GM19455 (cell line): ENCODE measurements around the gene TADA3.
A peak's percentile ranks its signal among the peaks of the same experiment; 100 is the strongest.
"Not testable (repeated sequence)": the region's sequence is repeated elsewhere in the genome, so short reads cannot be mapped to it uniquely, and the experiment has no call there.

ENCODE experiments used
- ATAC-seq: cut with Tn5 transposase; IDR thresholded peaks from one replicate; pipeline ENCODE4 v1.9.1; 2021; ENCODE audit not compliant: unreplicated experiment

The TADA3 gene

DNA sequence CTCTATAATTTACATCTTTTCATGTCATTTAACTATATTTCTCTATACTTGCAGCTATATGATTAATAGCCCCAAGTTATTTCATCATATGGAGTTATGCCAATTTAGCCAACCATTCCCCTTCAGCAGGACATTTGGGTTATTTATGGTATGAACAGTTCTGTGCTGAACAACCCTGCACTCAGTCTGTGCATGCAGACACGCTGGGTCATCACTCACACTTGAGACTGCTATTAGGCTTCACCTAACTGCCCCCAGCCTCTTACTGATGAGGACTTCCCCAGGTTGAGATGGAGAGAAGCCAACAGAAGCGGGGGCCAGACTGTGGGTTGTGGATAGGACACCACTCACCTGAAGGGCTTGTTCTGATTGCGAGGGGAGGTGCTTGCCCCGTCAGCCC lies 7.3 kb downstream of the TADA3 start:
- ATAC-seq: no peak

DNA sequence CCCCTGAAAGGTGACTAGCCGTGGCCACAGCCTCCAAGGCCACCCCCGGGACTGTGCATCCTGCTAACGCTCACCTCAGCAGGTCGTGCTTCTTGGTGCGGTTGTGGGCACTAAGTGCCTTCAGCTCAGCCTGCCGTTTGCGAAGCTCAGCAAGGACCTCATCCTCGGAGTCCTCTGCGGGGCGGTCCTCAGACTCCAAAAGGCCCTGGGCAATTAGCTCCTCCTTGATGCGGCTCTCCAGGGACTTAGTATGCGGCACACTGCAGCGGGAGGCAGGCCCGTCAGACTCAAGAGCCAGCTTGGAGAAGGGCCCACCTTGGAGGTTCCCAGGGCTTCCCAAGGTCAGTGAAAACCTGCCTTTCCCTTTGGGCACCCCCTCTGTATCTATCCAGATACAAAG lies 8.3 kb downstream of the TADA3 start:
- no peak for ATAC-seq

DNA sequence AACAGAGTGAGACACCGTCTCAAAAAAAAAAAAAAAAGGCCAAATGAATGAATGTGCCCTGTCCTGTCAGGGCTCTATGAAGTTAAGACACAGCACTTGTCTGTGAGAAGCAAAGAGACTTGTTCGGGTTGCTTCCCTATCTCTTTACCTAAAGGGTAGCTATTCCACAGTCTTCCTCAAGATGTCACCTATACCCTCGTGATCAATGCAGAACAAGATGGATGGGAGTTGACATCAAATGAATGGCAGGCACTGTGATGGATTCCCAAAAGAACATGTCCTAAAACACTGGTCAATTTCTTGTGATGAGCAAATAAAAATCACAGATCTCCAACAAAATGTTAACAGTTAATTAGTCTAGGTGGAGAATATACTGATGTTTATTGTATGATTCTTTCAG lies 9.5 kb downstream of the TADA3 start:
- no peak for ATAC-seq

DNA sequence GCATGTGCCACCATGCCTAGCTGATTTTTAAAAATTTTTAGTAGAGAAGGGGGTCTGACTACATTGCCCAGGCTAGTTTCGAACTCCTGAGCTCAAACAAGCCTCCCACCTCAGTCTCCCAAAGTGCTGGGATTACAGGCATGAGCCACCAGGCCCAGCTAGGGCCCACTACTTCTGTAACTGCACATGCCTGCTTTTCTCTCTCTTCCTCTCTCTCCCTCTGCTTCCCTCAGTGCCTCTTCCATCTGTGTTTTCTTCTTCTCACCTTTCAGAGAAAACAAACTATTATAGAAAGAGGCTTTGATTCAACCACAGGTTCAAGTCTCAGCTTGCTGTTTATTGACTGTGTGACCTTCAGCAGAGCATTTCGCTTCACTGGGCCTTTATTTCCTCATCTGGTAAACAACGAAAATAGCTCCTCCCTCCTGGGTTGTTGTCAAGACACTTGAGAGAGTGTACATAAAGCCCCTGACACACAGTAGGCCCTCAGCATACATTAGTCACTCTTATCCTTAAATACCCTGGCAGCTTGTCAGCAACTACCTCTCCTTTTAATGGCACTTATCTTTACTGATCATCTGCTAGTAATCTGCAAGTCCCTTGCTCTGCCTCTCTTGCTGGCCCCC lies 10.2 kb downstream of the TADA3 start:
- no peak for ATAC-seq

DNA sequence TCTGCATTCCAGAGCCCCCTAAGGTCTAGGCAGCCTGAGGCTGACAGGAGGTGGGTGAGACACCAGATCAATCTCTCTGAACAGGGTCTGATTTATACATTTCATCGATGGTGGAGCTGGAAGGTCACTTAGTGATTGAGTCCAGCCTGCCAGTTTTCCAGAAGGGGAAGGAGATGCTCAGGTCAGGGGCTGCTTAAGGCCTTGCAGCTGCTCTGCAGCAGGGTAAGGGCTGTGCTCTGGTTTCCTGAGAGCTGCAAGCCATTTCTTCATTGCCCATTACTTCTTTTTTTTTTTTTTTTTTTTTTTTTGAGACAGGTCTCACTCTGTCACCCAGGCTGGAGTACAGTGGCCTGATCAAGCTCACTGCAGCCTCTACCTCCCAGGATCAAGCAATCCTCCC lies 10.7 kb downstream of the TADA3 start:
- no peak for ATAC-seq

DNA sequence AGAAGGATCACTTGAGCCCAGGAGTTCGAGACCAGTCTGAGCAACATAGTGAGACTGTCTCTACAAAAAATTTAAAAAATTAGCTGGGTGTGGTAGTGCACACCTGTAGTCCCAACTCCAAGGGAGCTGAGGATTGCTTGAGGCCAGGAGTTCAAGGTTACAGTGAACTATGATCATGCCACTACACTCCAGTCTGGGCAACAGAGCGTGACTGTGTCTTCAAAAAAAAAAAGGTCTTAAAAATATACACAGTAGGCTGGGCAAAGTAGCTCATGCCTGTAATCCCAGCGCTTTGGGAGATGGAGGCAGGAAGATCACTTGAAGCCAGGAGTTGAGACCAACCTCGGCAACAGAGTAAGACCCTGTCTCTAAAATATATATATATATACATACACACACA lies 11.4 kb downstream of the TADA3 start:
- no peak for ATAC-seq

DNA sequence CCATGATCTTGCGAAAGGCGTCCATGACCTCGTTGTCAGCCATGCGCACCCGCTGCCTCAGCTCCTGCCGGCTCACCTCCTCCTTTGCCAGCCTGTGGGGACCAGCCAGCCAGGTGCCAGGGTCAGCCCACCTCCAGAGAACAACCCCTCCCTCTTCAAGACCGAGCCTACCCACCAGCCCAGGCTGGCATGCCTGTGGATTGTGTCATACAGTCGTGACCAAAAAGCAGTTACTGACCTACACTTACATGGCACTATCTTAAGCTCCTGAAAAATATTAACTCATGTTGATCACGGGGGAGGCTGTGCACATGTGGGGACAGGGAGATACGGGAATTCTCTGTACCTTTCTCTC lies 11.8 kb downstream of the TADA3 start:
- ATAC-seq: no peak

DNA sequence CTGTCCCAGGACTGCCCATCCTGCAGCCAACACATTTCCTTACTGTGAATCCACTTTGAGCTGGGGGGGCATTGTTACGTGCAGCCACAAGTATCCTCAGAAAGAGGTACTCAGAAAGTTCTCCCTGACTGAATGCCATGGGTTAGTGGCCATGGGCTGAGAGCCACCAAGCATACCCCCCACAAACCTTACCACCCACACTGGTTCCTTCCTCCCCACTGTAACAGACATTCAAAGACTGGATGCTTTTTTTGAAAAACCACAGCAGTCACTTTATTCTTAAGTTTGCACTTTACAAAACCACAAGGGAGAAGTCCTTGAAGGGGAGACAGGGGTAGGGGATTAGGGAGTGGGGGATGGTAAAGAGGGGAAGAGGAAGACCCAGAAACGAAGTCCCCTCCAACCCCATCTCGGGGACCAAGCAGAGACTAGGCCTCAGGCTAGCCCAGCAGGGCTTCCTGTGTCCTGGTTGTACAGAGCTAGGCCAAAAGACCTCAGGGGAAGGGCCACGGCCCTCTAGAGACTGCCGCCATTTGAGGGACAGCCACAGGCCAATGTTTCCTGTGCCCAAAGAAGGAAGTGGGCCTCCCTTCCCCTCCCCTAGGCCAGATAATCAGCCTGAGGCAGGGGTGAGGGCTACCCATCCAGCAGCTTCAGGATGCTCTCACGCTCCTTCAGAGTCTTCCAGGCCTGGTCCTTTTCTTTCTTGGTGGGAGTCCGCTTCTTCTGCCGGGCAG lies 12.4 kb downstream of the TADA3 start:
- ATAC-seq: no peak

DNA sequence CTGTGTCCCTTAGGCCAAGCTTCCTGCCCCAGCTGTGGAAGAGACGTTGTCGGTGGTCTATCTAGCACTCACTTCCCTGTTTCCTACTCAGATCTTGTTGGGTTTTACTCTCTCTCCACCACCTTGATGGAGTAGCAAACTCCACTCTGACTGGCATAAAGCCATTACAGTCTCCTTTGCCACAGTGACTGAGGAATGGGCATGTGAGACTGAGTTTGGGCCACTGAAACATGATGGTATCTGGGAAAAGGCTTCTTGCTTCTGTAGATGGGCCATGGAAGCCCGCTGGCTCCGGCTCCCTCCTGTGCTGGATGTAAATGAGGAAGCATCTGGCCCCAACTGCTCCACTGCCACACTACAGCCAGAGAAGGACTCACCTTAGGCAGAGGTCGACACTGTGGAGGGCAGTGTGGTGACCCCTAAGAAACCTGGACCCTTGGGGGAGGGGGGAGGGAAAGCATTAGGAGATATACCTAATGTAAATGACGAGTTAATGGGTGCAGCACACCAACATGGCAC lies 13.1 kb downstream of the TADA3 start:
- ATAC-seq: no peak

DNA sequence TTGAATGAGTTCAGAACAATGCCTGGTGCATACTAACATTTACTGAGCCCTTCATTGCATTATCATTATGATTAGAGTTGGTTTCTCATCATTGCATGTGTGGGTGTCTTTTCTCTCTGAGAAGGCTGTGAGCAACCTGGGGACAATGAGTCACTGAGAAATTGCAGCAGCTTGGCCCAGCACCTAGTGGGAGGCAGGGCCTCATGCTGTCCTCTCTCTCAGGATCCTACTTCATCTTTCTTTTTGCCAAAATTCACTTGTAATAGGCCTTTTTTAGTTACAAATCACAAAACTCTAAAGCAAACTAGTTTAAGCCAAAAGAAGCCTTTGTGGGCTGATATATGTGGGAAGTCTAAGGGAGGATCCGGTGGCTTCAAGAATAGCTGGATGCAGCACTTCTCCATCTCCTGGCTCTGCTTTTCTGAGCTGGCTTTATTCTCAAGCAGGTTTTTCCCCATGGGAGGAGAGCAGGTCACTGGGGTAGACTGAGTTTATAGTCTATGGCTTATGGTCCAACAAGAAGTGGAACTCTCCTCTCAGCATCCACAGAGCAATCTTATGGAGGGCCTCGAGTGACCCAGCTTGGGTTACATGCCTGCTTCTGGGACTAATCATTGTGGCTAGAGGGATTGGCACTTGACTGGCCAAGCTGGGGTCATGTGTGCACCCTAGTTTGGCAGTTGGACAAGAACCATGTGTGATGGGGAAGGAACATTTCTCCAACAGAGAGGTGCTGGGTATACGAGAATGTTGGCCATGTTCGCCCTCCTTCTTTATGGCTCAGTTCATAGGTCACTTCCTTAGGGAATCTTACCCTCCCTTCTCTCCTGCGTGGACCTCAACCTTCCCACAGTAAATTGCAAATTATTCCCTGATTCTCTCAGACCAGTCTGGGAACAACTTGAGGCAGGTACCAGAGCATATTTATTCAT lies 13.9 kb downstream of the TADA3 start:
- no peak for ATAC-seq

DNA sequence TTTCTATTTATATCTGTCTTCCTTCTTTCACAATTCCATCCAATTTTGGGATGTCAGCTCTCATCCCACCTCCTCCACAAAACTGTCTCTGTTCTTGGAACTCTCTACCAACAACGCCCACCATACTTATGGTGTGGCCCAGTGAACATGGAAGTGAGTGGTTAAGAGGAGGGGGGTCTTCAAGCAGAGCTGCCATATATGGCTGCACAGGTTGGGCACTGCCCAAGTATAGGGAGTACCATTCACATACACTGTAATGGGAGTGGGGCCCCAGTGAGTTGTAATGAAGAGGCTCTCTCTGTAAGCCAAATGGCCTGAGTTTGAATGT lies 14.6 kb downstream of the TADA3 start:
- ATAC-seq: no peak

DNA sequence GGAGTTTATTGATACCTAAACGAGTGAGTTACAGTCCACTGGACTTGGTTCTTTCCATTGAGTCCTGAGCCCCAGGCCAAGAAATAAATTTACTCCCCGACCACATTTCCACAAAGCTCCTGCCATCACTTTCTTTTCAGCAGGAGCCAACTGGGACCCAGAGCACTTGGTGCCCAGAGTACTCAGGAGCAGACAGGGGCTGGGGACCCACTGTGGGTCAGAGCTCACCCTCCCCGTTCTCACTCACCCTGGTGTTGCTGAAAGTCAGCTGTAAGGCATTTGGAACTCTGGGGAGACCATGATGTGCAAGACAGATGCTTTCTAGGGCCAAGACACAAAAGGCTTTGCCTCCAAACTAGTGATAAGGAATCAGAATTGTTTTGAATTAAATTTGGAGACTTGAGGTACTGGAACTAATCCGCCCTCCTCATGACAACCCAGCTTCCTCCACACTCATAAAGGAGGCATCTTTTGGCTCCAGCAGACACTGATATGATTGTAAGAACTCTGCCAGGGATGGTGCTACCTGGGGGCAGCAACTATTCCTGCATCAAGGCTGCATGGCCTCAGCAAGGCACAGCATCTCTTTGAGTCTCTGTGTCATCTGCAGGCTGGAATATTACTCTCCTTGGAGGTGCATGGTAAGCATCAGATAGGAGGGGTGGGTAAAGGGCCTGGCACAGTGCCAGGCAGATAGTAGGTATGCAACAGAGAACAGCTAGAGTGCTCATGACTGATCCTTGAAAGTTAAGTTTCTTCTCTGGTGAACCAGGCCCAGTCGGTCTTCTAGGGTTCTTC lies 15.2 kb downstream of the TADA3 start:
- no peak for ATAC-seq

DNA sequence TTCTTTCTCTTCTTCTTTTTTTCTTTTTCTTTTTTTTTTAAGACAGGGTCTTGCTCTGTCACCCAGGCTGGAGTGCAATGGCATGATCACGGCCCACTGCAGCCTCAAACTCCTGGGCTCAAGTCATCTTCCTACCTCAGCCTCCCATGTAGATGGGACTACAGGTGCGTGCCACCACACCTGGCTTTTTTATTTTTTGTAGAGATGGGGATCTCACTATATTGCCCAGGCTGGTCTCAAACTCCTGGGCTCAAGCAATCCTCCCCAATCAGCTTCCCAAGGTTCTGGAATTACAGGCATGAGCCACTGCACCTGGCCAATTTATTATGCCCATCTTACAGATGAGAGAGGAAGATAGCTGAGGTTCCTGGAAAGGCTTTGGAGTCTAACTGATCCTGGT lies 21.3 kb downstream of the TADA3 start:
- not testable (repeated sequence) for ATAC-seq

DNA sequence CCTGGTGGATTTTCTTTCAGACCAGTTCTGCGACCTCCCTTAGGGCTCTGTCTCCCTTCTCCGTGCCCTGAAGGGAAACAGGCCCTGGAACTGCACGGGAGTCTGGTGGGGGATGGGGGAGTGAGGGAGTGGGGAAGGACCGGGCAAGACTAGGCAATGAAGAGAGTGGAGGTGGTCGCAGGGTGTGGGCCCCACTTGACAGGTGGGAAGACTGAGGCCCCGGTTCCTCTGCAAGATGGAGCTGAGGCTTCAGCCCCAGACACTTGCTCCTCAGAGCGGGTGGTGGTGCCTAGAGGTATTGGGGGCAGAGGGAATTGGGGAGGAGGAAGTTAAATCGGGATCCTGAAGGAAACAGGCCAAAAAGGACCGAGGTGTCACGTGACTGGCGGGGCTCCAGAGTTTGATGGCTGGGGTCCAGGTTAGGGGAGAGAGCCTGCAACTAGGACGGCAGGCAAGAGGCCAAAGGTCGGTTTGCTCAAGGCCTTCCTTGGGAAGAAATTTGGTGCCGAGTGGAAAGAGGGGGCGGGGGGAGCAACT lies 21.9 kb downstream of the TADA3 start:
- ATAC-seq: no peak

DNA sequence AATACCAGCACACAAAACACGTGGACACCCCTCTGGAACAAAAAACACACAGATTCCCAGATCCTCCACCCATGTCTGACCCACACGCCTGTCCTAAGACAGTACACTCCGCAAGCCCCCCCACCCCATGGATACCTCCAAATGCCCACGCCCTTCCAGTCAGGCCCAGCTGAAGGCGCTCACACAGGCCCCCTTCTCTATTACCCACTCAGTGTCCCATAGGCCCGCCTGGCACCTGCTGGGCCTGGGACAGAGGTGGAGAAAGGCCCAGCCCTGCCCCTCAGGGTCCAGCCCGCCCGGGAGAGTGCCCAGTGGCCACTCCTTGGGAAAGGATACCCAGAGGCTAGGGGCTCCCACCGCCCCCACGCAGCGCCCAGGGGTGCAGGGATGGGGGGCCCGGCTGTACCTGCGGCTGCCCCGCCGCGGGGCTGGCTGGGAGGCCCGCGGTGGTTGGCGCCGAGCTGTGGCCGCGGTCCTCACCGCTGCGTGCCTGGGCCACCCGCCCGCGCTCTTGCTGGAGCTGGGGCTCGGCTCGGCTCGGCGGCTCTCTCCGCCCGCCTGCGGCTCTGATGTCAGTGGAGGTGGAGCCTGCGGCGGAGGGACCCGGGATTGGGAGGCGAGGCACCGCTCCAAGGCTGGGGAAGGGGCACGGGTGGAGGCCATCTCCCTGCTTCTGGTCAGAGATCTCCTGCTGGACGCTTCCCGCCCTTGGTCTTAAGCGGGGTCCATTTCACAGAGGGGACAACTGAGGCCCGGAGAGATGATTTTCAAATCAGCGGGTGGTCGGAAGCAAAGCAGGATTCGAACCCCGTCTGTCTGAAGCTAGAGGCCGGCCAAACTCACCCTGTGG lies 22.6 kb downstream of the TADA3 start, which contains the start of gene CAMK1:
Gene CAMK1 (minus strand): TSS at position 522 of the 850 bp plus-strand sequence. CDS start 2,198 bp downstream, outside the sequence.
- ATAC-seq: peak; percentile 86

DNA sequence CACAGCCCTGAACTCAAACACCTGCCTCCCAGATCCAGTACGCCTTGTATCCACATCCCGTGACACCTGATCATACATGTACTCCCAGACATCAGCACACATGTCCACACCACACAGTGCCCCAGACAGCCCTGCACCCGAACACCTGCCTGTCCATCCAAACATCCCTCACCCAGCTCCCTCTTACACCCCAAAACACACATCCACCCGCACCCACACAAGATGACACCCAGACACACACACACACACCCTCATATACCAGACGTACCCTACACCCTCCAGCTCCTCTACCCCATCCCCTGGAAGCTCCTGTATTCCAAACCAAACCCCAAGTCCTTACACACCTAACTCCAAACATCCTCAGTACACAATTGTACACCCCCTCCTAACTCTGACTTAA lies 23.3 kb downstream of the TADA3 start:
- no peak for ATAC-seq

DNA sequence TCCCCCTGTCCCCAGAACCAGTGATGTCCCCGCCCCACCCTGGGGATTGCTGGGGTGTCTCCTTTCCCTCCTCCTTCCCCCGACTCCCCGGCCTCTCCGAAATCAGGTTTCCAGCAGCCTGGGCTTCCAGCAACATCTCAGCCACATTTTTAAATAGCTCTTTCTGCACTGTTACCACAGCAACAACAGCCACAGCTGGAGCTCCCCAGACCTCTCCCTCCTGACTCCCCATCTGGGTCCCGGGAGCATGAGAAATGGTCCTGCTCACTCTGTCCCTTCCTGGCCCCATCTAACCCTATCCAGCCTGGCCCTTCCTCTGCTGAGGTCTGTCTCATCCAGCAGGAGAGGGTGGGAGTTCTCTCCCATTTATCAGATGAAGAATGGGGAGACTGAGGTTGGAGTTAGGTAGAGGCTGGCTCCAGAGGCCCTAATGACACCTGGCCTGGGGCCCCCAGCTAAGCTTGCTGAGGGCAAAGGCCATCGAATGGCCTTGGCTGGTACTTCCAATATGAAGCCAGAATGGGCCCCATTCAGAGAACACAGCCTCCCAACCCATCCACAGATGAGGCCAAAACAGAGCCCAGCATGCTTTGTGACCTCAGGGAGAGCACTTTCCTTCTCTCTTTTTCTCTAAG lies 24.0 kb downstream of the TADA3 start:
- ATAC-seq: no peak

DNA sequence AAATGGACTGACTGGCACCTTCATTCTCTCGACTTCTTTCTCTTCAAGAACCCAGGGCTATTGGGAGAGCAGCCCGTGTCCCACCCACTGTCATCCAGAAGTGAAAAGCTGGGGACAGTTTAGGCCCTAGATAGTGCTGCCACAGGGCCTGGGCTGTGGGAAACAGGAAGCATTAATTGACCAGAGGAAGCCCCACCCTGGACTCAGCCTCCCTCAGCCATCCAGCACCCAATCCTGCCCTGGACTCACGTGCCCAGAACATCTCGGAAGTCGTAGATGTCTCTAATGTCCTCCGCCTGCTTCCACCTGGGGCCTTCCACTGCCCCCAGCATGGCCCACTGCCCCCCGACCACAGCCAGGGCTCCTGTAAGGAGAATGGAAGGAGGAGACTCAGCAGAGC lies 24.9 kb downstream of the TADA3 start:
- no peak for ATAC-seq

DNA sequence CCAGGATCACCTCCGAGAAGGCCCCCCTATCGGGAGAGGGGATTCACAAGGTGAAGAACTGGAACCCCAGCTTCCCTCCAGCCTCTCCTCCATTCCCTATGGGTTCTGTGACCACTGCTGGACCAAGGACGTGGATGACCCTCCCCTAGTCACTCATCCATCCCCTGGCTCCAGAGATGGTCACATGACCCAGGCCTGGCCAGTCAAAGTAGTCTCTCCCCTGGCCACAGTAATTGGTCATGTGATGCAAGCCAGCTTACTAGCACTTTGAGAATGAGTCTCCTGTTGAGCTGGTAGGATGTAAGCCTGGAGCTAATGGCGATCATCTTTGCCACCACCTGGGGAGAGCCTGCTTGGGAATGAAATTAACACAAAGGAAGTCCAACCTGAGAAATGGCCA lies 26.4 kb downstream of the TADA3 start:
- no peak for ATAC-seq
